Measurements from ENCODE around the gene ZC3H10. TPM values are rescaled to one million over a fixed set of nuclear protein-coding genes. Genes with fewer than 3 reads are reported as not detected.

ZC3H10 gene
- total RNA-seq, 1 experiment from 2014 or later = 8.2 TPM

DNA sequence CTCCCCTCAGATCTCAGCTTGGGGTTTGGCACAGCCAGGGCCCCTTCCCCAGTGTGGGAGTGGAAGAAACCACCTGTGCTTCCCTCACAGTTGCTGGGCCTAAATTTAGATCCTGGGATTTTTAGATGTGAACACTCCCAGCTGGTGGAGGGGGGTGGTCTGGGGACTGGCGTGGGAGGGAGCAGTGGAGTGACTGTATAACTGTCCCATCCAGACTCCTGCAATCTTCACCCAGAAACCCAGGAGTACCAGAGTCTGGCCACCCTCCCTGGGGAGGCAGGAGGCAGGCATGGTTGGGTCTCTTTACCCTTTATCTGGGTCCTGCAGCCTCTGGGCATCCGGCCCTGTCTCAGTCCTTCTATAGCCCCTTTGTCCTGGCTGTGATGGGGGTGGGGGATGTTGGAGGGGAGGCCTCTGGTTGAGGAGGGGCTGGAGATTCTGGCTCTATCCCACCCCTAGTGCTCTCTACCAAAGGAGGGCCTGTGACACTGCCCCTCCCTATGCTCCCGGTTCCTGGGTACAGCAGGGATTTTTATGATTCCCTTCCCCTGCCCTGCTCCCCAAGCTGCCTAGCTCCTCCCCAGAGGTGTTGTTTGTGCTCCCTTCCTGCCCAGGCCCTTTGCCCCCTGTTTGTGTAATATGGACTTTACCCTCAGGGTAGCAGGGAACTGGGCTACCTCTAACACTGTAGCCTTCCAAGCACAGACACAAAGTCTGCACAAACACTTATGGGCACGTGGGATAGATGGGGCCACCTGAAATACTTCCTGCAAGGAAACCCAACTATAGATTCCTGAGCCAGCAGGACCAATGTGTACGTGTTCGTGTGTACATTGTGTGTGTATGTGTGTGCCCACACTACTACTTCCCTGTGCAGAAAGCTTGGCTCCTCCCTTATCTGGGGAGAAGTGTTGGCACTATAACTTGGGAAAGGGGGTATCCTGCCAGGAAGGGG, 36.4 kb upstream of the ZC3H10 start:
- peak; percentile 60 for DNase-seq
- no TSS peak for BruUV-seq (replicated peaks)
- TF ChIP-seq, protein P1, sequence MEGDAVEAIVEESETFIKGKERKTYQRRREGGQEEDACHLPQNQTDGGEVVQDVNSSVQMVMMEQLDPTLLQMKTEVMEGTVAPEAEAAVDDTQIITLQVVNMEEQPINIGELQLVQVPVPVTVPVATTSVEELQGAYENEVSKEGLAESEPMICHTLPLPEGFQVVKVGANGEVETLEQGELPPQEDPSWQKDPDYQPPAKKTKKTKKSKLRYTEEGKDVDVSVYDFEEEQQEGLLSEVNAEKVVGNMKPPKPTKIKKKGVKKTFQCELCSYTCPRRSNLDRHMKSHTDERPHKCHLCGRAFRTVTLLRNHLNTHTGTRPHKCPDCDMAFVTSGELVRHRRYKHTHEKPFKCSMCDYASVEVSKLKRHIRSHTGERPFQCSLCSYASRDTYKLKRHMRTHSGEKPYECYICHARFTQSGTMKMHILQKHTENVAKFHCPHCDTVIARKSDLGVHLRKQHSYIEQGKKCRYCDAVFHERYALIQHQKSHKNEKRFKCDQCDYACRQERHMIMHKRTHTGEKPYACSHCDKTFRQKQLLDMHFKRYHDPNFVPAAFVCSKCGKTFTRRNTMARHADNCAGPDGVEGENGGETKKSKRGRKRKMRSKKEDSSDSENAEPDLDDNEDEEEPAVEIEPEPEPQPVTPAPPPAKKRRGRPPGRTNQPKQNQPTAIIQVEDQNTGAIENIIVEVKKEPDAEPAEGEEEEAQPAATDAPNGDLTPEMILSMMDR (IDR thresholded peaks at IDR 0.05; ENCODE audit: unreplicated experiment) = no peak
- CTCF ChIA-PET = interaction anchor here (0.6 to 1.4 kb wide), 4 partner anchors 11 to 24 kb away, joined by 3 to 6 read pairs (median 3); partner anchors contain the start of gene PA2G4
- Mint-ChIP-seq H3K4me3 (ENCODE audit: low read depth, unreplicated experiment) (peak overlapping the region; percentile 99), H3K27ac (ENCODE audit: unreplicated experiment) (peak overlapping the region; percentile 95), H3K27me3 (ENCODE audit: unreplicated experiment) (no peaks in the 10 kb centered on the region), H3K4me1 (ENCODE audit: low read depth, unreplicated experiment) (peaks cover 31% of the 10 kb centered on the region), H3K36me3 (ENCODE audit: insufficient read depth, unreplicated experiment) (peaks cover 69% of the 10 kb centered on the region), H3K9me3 (ENCODE audit: low read depth, unreplicated experiment) (no peaks in the 10 kb centered on the region)
- intact Hi-C loops (cut with micrococcal nuclease; ENCODE audit: unreplicated experiment) = no loop called here

DNA sequence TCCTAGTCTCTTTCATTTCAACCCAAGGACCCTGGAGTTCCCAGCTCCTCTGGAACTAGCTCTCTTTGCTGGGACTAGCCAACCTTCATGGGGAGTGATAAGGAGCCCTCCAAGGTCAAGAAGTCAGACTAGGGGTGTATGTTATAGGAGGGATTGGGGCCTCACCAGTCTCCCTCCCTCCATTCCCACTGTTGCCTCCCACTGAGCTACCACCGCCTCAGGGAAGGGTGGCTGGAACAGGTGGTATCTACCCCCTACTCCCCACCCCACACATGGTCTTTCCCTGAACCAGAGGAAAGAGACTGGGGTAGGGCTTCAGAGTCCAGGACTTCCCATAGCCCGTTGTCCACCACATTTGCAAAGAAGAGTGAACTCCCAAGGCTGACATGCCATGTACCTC, 35.7 kb upstream of the ZC3H10 start:
- CTCF ChIA-PET = interaction anchor here (0.9 kb wide), 1 partner anchor 22 kb away, joined by 3 read pairs; the partner anchor contains the start of gene PA2G4
- no peaks in the 10 kb centered on the region for H3K9me3 Mint-ChIP-seq (ENCODE audit: low read depth, unreplicated experiment)
- BruUV-seq (replicated peaks) = no TSS peak
- H3K27ac Mint-ChIP-seq (ENCODE audit: unreplicated experiment) = no peak overlapping the region
- peaks cover 75% of the 10 kb centered on the region for H3K36me3 Mint-ChIP-seq (ENCODE audit: insufficient read depth, unreplicated experiment)
- intact Hi-C loops (cut with micrococcal nuclease; ENCODE audit: unreplicated experiment) = no loop called here
- TF ChIP-seq, protein P1 (IDR thresholded peaks at IDR 0.05; ENCODE audit: unreplicated experiment) = no peak
- H3K4me1 Mint-ChIP-seq (ENCODE audit: low read depth, unreplicated experiment) = peaks cover 34% of the 10 kb centered on the region
- H3K27me3 Mint-ChIP-seq (ENCODE audit: unreplicated experiment) = no peaks in the 10 kb centered on the region
- no peak for DNase-seq
- H3K4me3 Mint-ChIP-seq (ENCODE audit: low read depth, unreplicated experiment) = peak overlapping the region; percentile 99

DNA sequence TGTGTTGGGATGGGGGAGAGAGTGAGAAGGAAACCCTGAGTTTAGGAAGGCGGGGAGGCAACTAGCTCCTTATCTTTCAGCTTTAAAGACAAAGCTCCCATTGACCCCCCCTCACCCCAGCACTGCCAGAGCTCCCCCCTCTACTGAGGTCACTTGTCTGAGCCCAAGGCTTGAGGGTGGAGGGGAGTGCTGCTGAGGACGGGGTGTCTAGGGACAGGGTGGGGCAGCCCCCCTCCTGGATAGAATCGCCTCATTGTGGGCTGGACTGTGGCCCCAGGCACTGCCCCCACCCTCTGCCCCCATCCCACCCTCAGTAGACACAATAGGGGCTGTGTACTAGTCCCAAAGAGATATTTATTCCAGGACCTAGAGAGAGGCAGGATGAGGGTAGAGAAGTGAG, 35.1 kb upstream of the ZC3H10 start:
- no peak for DNase-seq
- no peak overlapping the region for H3K4me3 Mint-ChIP-seq (ENCODE audit: low read depth, unreplicated experiment)
- TF ChIP-seq, protein P1 (IDR thresholded peaks at IDR 0.05; ENCODE audit: unreplicated experiment) = no peak
- no peaks in the 10 kb centered on the region for H3K27me3 Mint-ChIP-seq (ENCODE audit: unreplicated experiment)
- BruUV-seq (replicated peaks) = no TSS peak
- H3K27ac Mint-ChIP-seq (ENCODE audit: unreplicated experiment) = no peak overlapping the region
- no peaks in the 10 kb centered on the region for H3K9me3 Mint-ChIP-seq (ENCODE audit: low read depth, unreplicated experiment)
- peaks cover 34% of the 10 kb centered on the region for H3K4me1 Mint-ChIP-seq (ENCODE audit: low read depth, unreplicated experiment)
- CTCF ChIA-PET = no interaction called here
- intact Hi-C loops (cut with micrococcal nuclease; ENCODE audit: unreplicated experiment) = no loop called here
- peaks cover 77% of the 10 kb centered on the region for H3K36me3 Mint-ChIP-seq (ENCODE audit: insufficient read depth, unreplicated experiment)

DNA sequence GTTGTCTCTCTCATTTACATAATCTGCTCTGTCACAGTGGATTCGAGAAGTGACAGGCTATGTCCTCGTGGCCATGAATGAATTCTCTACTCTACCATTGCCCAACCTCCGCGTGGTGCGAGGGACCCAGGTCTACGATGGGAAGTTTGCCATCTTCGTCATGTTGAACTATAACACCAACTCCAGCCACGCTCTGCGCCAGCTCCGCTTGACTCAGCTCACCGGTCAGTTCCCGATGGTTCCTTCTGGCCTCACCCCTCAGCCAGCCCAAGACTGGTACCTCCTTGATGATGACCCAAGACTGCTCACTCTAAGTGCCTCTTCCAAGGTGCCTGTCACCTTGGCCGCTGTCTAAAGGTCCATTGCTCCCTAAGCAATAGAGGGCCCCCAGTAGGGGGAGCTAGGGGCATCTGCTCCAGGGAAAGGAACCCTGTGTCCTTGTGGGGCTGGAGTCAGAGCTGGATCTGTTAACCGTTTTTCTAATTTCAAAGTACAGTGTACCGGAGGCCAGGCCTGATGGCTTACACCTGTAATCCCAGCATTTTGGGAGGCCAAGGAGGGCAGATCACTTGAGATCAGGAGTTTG, 33.0 kb upstream of the ZC3H10 start:
- intact Hi-C loops (cut with micrococcal nuclease; ENCODE audit: unreplicated experiment) = no loop called here
- peak; percentile 37 for DNase-seq
- no peak overlapping the region for H3K4me3 Mint-ChIP-seq (ENCODE audit: low read depth, unreplicated experiment)
- CTCF ChIA-PET = interaction anchor here (0.7 kb wide), 2 partner anchors 17 to 20 kb away, joined by 3 read pairs; no protein-coding TSS in a partner anchor
- peaks cover 34% of the 10 kb centered on the region for H3K4me1 Mint-ChIP-seq (ENCODE audit: low read depth, unreplicated experiment)
- TF ChIP-seq, protein P1 (IDR thresholded peaks at IDR 0.05; ENCODE audit: unreplicated experiment) = peak; percentile 46
- no peak overlapping the region for H3K27ac Mint-ChIP-seq (ENCODE audit: unreplicated experiment)
- no peaks in the 10 kb centered on the region for H3K27me3 Mint-ChIP-seq (ENCODE audit: unreplicated experiment)
- no peaks in the 10 kb centered on the region for H3K9me3 Mint-ChIP-seq (ENCODE audit: low read depth, unreplicated experiment)
- peaks cover 73% of the 10 kb centered on the region for H3K36me3 Mint-ChIP-seq (ENCODE audit: insufficient read depth, unreplicated experiment)
- no TSS peak for BruUV-seq (replicated peaks)
